ENCODE results near the gene ARMC3. TPM values are rescaled to one million over a fixed set of nuclear protein-coding genes. Genes with fewer than 3 reads are reported as not detected.

ARMC3 gene
- polyA plus RNA-seq, 1 donor from 2014 or later = 0.22 TPM

- Histone ChIP-seq H3K79me2 (replicated peaks; ENCODE audit: insufficient read depth, low read length) (no peaks in the 10 kb centered on the region), H3K4me2 (ENCODE audit: low read length) (no peak overlapping the region), H3K36me3 (ENCODE audit: insufficient read depth, low read length) (no peaks in the 10 kb centered on the region), H3K27me3 (ENCODE audit: insufficient read depth, low read depth, low read length) (no peaks in the 10 kb centered on the region), H3K4me3 (ENCODE audit: low read length) (no peak overlapping the region), H3F3A (ENCODE audit: insufficient read depth, low read length, poor library complexity, severe bottlenecking) (no peaks in the 10 kb centered on the region), H3K9me2 (ENCODE audit: insufficient read depth, low read length) (no peaks in the 10 kb centered on the region), H3K27ac (ENCODE audit: low read length) (no peak overlapping the region), H3K9ac (ENCODE audit: low read length) (no peak overlapping the region), H2AFZ (ENCODE audit: low read depth, low read length) (no peak overlapping the region), H3K9me3 (ENCODE audit: low read length) (no peaks in the 10 kb centered on the region), H4K20me1 (ENCODE audit: insufficient read depth) (no peaks in the 10 kb centered on the region)
- TF ChIP-seq REST (IDR thresholded peaks at IDR 0.05; ENCODE audit: borderline replicate concordance) (no peak), TAF1 (IDR thresholded peaks at IDR 0.05; ENCODE audit: low read depth) (no peak), POLR2AphosphoS5 (IDR thresholded peaks at IDR 0.05) (no peak), EP300 (conservative IDR thresholded peaks at IDR 0.05; ENCODE audit: poor library complexity, severe bottlenecking) (no peak), SMC3 (conservative IDR thresholded peaks at IDR 0.05; ENCODE audit: poor library complexity) (no peak), RAD21 (conservative IDR thresholded peaks at IDR 0.05) (no peak), CTCF (IDR thresholded peaks at IDR 0.05; ENCODE audit: poor library complexity, severe bottlenecking) (no peak), EZH2 (IDR thresholded peaks at IDR 0.05; ENCODE audit: borderline replicate concordance, insufficient read depth, low read length, poor library complexity, severe bottlenecking) (no peak), MXI1 (conservative IDR thresholded peaks at IDR 0.05; ENCODE audit: poor library complexity, severe bottlenecking) (no peak)
Observed at GRCh38 chr10:23047201-23048050, 119.6 kb downstream of the ARMC3 start.

- H2AFZ ChIP-seq (ENCODE audit: low read depth, low read length) = no peak overlapping the region
- H3K9me3 ChIP-seq (ENCODE audit: low read length) = no peaks in the 10 kb centered on the region
- no peaks in the 10 kb centered on the region for H4K20me1 ChIP-seq (ENCODE audit: insufficient read depth)
- no peaks in the 10 kb centered on the region for H3K9me2 ChIP-seq (ENCODE audit: insufficient read depth, low read length)
- H3K27ac ChIP-seq (ENCODE audit: low read length) = no peak overlapping the region
- H3K79me2 ChIP-seq (replicated peaks; ENCODE audit: insufficient read depth, low read length) = no peaks in the 10 kb centered on the region
- no peak overlapping the region for H3K4me3 ChIP-seq (ENCODE audit: low read length)
- H3F3A ChIP-seq (ENCODE audit: insufficient read depth, low read length, poor library complexity, severe bottlenecking) = no peaks in the 10 kb centered on the region
- no peaks in the 10 kb centered on the region for H3K27me3 ChIP-seq (ENCODE audit: insufficient read depth, low read depth, low read length)
- no peak overlapping the region for H3K9ac ChIP-seq (ENCODE audit: low read length)
- no peaks in the 10 kb centered on the region for H3K36me3 ChIP-seq (ENCODE audit: insufficient read depth, low read length)
- H3K4me2 ChIP-seq (ENCODE audit: low read length) = no peak overlapping the region
- TF ChIP-seq POLR2AphosphoS5 (IDR thresholded peaks at IDR 0.05) (no peak), CTCF (IDR thresholded peaks at IDR 0.05; ENCODE audit: poor library complexity, severe bottlenecking) (no peak), EP300 (conservative IDR thresholded peaks at IDR 0.05; ENCODE audit: poor library complexity, severe bottlenecking) (no peak), MXI1 (conservative IDR thresholded peaks at IDR 0.05; ENCODE audit: poor library complexity, severe bottlenecking) (no peak), EZH2 (IDR thresholded peaks at IDR 0.05; ENCODE audit: borderline replicate concordance, insufficient read depth, low read length, poor library complexity, severe bottlenecking) (no peak), REST (IDR thresholded peaks at IDR 0.05; ENCODE audit: borderline replicate concordance) (no peak), RAD21 (conservative IDR thresholded peaks at IDR 0.05) (no peak), TAF1 (IDR thresholded peaks at IDR 0.05; ENCODE audit: low read depth) (no peak), SMC3 (conservative IDR thresholded peaks at IDR 0.05; ENCODE audit: poor library complexity) (no peak)
Observed at GRCh38 chr10:23048191-23048590, 120.3 kb downstream of the ARMC3 start.
